Measurements from ENCODE around the gene ADI1. TPM values are rescaled to one million over a fixed set of nuclear protein-coding genes. Genes with fewer than 3 reads are reported as not detected.

Gene ADI1
- total RNA-seq, 2 donors from 2014 or later, result 130 to 184 TPM

DNA sequence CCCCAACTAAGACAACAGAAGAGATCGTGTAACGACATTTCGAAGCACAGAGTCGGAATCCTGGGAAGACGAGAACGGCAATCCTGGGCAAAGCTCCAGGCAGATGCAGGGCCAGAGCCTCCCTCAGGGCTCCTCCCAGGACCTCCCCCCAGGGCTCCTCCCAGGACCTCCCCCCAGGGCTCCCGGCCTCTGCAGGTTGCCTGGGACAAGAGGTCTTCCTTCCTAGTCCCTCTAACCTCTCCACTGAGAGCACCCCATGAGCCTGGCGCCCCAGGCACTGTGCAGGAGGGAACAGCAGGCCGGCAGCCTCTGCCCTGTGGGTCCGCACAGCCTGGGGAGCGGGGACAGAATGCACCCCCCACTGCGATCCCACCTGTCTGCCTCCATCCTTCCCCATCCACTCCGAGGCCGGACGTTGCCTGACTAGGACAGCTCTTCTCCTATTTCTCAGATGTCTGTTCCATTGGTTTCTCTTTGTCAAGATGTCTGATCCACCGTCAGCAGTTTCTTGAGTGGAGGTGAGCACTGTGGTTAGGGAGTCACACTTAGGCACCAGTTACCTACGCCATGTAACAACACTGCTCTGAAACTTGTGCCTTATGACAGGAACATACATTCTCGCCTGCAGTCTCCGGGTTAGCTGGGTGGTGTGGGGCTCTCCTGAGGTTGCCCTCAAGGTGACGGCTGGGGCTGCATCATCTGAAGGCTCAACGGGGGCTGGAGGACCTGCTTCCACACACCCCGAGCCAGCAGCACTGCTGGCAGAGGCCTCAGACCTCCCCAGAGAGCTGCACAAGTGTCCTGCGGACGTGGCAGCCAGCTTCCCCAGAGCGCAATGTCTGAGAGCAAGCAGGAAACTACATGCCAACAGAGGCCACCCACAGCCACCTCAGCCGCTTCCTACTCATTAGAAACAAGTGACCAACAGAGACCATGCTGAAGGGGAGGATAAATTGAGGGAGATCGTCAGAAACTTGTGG is 28.9 kb downstream of the ADI1 start:
- H3K36me3 ChIP-seq, result peaks cover 5% of the 10 kb centered on the region
- no peak for DNase-seq (ENCODE audit: low spot score)
- no peak overlapping the region for H3K27ac ChIP-seq
- H3K4me1 ChIP-seq, result peaks cover 0 to 13% of the 10 kb centered on the region in 2 donors
- H3K9me3 ChIP-seq, result no peaks in the 10 kb centered on the region
- no peak overlapping the region for H3K4me3 ChIP-seq
- no peaks in the 10 kb centered on the region for H3K27me3 ChIP-seq
- TF ChIP-seq, protein P1, sequence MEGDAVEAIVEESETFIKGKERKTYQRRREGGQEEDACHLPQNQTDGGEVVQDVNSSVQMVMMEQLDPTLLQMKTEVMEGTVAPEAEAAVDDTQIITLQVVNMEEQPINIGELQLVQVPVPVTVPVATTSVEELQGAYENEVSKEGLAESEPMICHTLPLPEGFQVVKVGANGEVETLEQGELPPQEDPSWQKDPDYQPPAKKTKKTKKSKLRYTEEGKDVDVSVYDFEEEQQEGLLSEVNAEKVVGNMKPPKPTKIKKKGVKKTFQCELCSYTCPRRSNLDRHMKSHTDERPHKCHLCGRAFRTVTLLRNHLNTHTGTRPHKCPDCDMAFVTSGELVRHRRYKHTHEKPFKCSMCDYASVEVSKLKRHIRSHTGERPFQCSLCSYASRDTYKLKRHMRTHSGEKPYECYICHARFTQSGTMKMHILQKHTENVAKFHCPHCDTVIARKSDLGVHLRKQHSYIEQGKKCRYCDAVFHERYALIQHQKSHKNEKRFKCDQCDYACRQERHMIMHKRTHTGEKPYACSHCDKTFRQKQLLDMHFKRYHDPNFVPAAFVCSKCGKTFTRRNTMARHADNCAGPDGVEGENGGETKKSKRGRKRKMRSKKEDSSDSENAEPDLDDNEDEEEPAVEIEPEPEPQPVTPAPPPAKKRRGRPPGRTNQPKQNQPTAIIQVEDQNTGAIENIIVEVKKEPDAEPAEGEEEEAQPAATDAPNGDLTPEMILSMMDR (IDR thresholded peaks at IDR 0.05), result no peak

DNA sequence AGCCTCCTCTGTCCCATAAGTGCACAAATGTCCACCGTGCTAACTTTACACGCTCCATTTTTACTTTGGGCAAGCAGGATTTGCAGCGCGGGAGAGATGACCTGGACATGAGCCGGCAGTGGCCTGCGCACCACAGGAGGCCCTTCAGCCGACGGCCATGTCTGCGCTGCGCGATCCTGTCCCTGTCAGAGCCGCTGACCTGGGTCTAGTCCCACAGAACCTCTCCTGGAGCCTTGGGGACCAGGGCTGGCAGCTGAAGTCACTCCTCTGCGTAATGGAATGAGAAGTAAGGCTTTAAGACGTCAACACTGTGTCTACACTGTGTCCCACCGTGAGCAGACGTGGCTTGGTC is 29.6 kb downstream of the ADI1 start:
- Histone ChIP-seq H3K27me3 (no peaks in the 10 kb centered on the region), H3K36me3 (no peaks in the 10 kb centered on the region), H3K4me3 (no peak overlapping the region), H3K4me1 (peaks cover 0 to 13% of the 10 kb centered on the region in 2 donors), H3K9me3 (no peaks in the 10 kb centered on the region), H3K27ac (no peak overlapping the region)
- TF ChIP-seq, protein P1 (IDR thresholded peaks at IDR 0.05), result no peak
- no peak for DNase-seq (ENCODE audit: low spot score)

DNA sequence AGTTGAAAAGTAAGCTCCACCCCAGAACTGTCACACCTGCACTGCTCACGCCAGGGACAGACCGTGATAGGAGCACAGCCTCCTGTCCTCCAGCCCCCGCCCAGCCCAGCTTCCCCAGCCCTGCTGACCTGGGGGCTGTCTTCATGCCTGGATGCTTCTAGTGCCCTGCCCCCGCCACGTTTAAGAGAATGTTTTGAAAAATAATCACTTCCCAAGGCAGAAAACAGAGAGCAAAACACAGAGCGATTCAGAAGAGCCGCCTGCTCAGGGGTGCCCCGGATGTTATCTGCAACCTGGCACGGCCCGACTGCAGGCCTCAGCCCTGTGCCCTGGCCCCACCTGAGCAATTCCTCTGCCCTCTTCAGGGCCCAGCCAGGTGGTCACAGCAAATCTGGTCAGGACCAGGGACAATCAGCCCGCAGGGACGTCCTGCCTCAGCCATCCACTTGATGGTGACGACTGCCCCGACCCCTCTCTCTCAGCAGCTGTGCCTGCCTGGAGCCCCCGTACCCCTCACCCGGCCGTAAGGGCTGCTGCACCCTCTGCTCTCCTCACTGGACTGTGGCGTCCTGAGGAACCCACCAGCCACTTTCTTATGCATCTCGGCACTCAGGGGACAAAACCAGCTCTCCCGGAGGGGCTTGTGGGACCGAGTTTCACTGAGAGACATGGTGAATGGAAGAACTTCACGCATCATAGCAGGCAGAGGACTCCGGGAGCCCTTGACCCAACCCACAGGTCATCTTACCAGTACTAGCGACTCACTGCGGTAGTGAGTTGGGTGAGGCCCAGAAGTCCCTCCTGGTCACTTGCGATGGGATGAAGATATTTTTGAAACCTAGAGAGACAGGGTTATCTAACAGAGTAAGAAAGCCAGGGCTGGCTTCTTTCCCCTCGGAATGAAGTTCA is 30.2 kb downstream of the ADI1 start:
- Histone ChIP-seq H3K9me3 (no peaks in the 10 kb centered on the region), H3K4me1 (peaks cover 0 to 11% of the 10 kb centered on the region in 2 donors), H3K27ac (no peak overlapping the region), H3K4me3 (no peak overlapping the region), H3K36me3 (no peaks in the 10 kb centered on the region), H3K27me3 (no peaks in the 10 kb centered on the region)
- no peak for DNase-seq (ENCODE audit: low spot score)
- TF ChIP-seq, protein P1 (IDR thresholded peaks at IDR 0.05), result no peak

DNA sequence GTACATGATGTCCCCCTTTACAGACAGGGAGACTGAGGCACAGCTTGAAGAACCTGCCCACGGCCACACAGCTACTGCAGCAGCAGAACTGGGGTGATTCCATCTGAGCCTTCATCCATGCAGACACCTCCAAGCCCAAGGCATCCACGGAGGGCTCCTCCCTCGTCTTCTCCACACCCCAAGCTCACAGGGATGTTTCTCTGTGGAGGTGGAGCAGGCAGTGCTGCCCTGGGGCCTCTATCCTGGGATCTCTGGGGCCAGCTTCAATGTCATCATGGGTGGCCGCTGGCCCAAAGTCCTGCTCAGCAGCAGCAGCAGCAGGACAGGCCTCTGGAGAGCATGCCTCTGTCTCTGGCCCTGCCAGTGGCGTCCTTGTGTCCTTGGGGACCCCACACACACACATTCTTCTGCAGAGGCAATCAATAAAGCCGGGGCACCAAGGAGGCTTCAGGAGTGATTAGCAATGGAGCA is 31.2 kb downstream of the ADI1 start:
- Histone ChIP-seq H3K27ac (no peak overlapping the region), H3K4me1 (peaks cover 0 to under 1% of the 10 kb centered on the region in 2 donors), H3K9me3 (no peaks in the 10 kb centered on the region), H3K36me3 (no peaks in the 10 kb centered on the region), H3K4me3 (no peak overlapping the region), H3K27me3 (no peaks in the 10 kb centered on the region)
- TF ChIP-seq, protein P1 (IDR thresholded peaks at IDR 0.05), result no peak
- DNase-seq (ENCODE audit: low spot score), result no peak

DNA sequence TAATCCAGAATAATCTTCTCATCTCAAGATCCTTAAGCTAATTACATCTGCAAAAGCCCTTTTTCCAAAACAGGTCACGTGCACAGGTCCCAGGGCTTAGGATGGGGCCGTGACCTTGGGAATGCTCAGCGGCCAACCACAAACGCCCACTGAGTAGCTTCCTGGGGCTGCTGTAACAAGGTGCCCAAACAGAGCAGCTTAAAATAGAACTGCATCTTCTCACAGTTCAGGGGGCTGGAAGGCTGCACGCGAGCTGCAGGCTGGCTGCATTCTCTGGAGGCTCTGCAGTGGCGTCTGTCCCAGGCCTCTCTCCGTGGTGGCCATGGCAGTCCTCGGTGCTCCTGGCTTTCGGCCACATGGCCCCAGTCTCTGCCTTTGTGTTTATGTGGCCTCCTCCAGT is 31.9 kb downstream of the ADI1 start:
- no peaks in the 10 kb centered on the region for H3K4me1 ChIP-seq
- no peaks in the 10 kb centered on the region for H3K36me3 ChIP-seq
- H3K4me3 ChIP-seq, result no peak overlapping the region
- no peaks in the 10 kb centered on the region for H3K9me3 ChIP-seq
- TF ChIP-seq, protein P1 (IDR thresholded peaks at IDR 0.05), result no peak
- no peak for DNase-seq (ENCODE audit: low spot score)
- peak overlapping the region in 1 of 2 donors; percentile 1 for H3K27ac ChIP-seq
- H3K27me3 ChIP-seq, result no peaks in the 10 kb centered on the region
